HG03108 (cell line): Measurements from ENCODE around the gene MFAP3L.
"Not testable (repeated sequence)": the region's sequence is repeated elsewhere in the genome, so short reads cannot be mapped to it uniquely, and the experiment has no call there.

Source experiments
- ATAC-seq: cut with Tn5 transposase; IDR thresholded peaks from one replicate; pipeline ENCODE4 v1.9.1; 2021; ENCODE audit warnings: moderate library complexity; ENCODE audit not compliant: unreplicated experiment

MFAP3L gene

GRCh38 chr4:170026253-170027021, at the start of gene MFAP3L:
Gene MFAP3L (minus strand): TSS chr4:170026395. CDS start chr4:170005877, 20,518 bp downstream.
- ATAC-seq: peak; percentile 82

GRCh38 chr4:170071196-170071595, 45.0 kb upstream of the MFAP3L start:
- no peak for ATAC-seq

GRCh38 chr4:170068438-170069128, 42.4 kb upstream of the MFAP3L start:
- no peak for ATAC-seq

- no peak for ATAC-seq
Observed at GRCh38 chr4:170059421-170059820, 33.2 kb upstream of the MFAP3L start.

GRCh38 chr4:170058826-170059225, 32.6 kb upstream of the MFAP3L start:
- no peak for ATAC-seq

- ATAC-seq: no peak
Observed at GRCh38 chr4:170057866-170058265, 31.7 kb upstream of the MFAP3L start.

- ATAC-seq: no peak
Observed at GRCh38 chr4:170052919-170053318, 26.7 kb upstream of the MFAP3L start.

GRCh38 chr4:170051402-170051801, 25.2 kb upstream of the MFAP3L start:
- no peak for ATAC-seq

GRCh38 chr4:170049766-170050165, 23.6 kb upstream of the MFAP3L start:
- ATAC-seq: no peak

- no peak for ATAC-seq
Observed at GRCh38 chr4:170047771-170048354, 21.7 kb upstream of the MFAP3L start.

- ATAC-seq: not testable (repeated sequence)
Observed at GRCh38 chr4:170046156-170046555, 20.0 kb upstream of the MFAP3L start.

- ATAC-seq: no peak
Observed at GRCh38 chr4:170040031-170040680, 14.0 kb upstream of the MFAP3L start.

GRCh38 chr4:170038769-170039168, 12.6 kb upstream of the MFAP3L start:
- ATAC-seq: no peak

GRCh38 chr4:170038232-170038631, 12.0 kb upstream of the MFAP3L start:
- no peak for ATAC-seq

GRCh38 chr4:170037481-170037880, 11.3 kb upstream of the MFAP3L start:
- ATAC-seq: no peak

- no peak for ATAC-seq
Observed at GRCh38 chr4:170035845-170036244, 9.7 kb upstream of the MFAP3L start.

- no peak for ATAC-seq
Observed at GRCh38 chr4:170035231-170035630, 9.0 kb upstream of the MFAP3L start.

GRCh38 chr4:170033999-170034398, 7.8 kb upstream of the MFAP3L start:
- no peak for ATAC-seq

GRCh38 chr4:170030121-170030520, 3.9 kb upstream of the MFAP3L start:
- ATAC-seq: no peak

GRCh38 chr4:170027181-170027829, 1.1 kb upstream of the MFAP3L start:
- ATAC-seq: peak; percentile 65
